K562 (cell line): Measurements from ENCODE around the gene MEX3D. TPM values are rescaled to one million over a fixed set of nuclear protein-coding genes. Genes with fewer than 3 reads are reported as not detected.

Experiments used
- ARNT ChIP-seq, 2 experiments: fragments of 450-650 bp; IDR thresholded peaks; 2 replicates each; pipeline ENCODE4 v1.6.1; 2016; ENCODE audit warnings: mild to moderate bottlenecking in 1 of 2
- ASH1L ChIP-seq: fragments of 450-650 bp; IDR thresholded peaks from 2 replicates; pipeline ENCODE4 v1.6.1; 2018; ENCODE audit warnings: borderline replicate concordance, mild to moderate bottlenecking, low read depth; ENCODE audit not compliant: partially characterized antibody
- BMI1 ChIP-seq: fragments of 150-350 bp; IDR thresholded peaks from 2 replicates; pipeline ENCODE4 v1.6.1; 2014; ENCODE audit warnings: low read length
- CHCHD3 ChIP-seq: fragments of 250-450 bp; sonication (Bioruptor Pico); IDR thresholded peaks from 2 replicates; pipeline ENCODE4 v2.1.2; 2022; ENCODE audit warnings: mild to moderate bottlenecking
- CXXC5 ChIP-seq: fragments of 250-450 bp; sonication (Bioruptor Pico); IDR thresholded peaks from 2 replicates; pipeline ENCODE4 v1.8.0; 2022; ENCODE audit warnings: inconsistent platforms, mild to moderate bottlenecking, moderate library complexity
- ETS1 ChIP-seq: conservative IDR thresholded peaks from 2 replicates; pipeline ENCODE4 v1.6.1; 2011; ENCODE audit warnings: low read depth, mild to moderate bottlenecking, low read length; ENCODE audit not compliant: control insufficient read depth
- SMARCA4 ChIP-seq: fragments of 450-650 bp; IDR thresholded peaks from 2 replicates; pipeline ENCODE4 v1.6.1; 2016
- SOX6 ChIP-seq: fragments of 450-650 bp; IDR thresholded peaks from 2 replicates; pipeline ENCODE4 v1.6.1; 2014; ENCODE audit warnings: mild to moderate bottlenecking
- SP2 ChIP-seq: IDR thresholded peaks from 2 replicates; pipeline ENCODE4 v1.6.1; 2011; ENCODE audit warnings: mild to moderate bottlenecking, low read depth, low read length, moderate library complexity; ENCODE audit not compliant: poor library complexity, severe bottlenecking; ENCODE audit errors: extremely low read depth
- ZBTB17 ChIP-seq: fragments of 450-650 bp; formaldehyde crosslinking; IDR thresholded peaks from 2 replicates; pipeline ENCODE4 v1.4.0; 2020; ENCODE audit warnings: mild to moderate bottlenecking
- ZBTB34 ChIP-seq: fragments of 250-450 bp; sonication (Bioruptor Pico); IDR thresholded peaks from 2 replicates; pipeline ENCODE4 v1.8.0; 2021; ENCODE audit warnings: mild to moderate bottlenecking, moderate library complexity
- ZFP30 ChIP-seq: fragments of 250-450 bp; sonication (Bioruptor Pico); IDR thresholded peaks from 2 replicates; pipeline ENCODE4 v1.8.0; 2022; ENCODE audit warnings: moderate library complexity, mild to moderate bottlenecking, inconsistent platforms, borderline replicate concordance
- ZKSCAN1 ChIP-seq: fragments of 150-350 bp; IDR thresholded peaks from 2 replicates; pipeline ENCODE4 v1.6.1; 2016; ENCODE audit warnings: low read depth, low read length
- ZNF263 ChIP-seq: sonication (generic); formaldehyde crosslinking; IDR thresholded peaks from 2 replicates; pipeline ENCODE4 v1.8.0; 2022; ENCODE audit warnings: mild to moderate bottlenecking, missing genetic modification reagents, borderline replicate concordance
- ZNF277 ChIP-seq: fragments of 250-450 bp; sonication (Bioruptor Pico); IDR thresholded peaks from 2 replicates; pipeline ENCODE4 v1.8.0; 2022; ENCODE audit warnings: inconsistent platforms, mild to moderate bottlenecking, moderate library complexity, borderline replicate concordance
- ZNF668 ChIP-seq: fragments of 250-450 bp; sonication (Bioruptor Pico); IDR thresholded peaks from 2 replicates; pipeline ENCODE4 v1.8.0; 2022; ENCODE audit warnings: mild to moderate bottlenecking, inconsistent platforms
- ZNF740 ChIP-seq, 3 experiments: fragments of 200-800 bp in 1 of 3; sonication (Bioruptor generic) in 1 of 3; sonication (generic) in 1 of 3; formaldehyde crosslinking in 1 of 3; IDR thresholded peaks; 2 replicates each; pipeline versions ENCODE4 v1.6.1 to v1.8.0; 2016 to 2022; ENCODE audit warnings: mild to moderate bottlenecking in 2 of 3, missing compliant biosample characterization in 2 of 3, missing genetic modification characterization in 2 of 3, missing genetic modification reagents in 1 of 3
- ZNF780A ChIP-seq: fragments of 250-450 bp; sonication (Bioruptor Pico); IDR thresholded peaks from 2 replicates; pipeline ENCODE4 v1.5.0; 2021; ENCODE audit warnings: mild to moderate bottlenecking
- ZSCAN32 ChIP-seq: fragments of 450-650 bp; formaldehyde crosslinking; IDR thresholded peaks from 2 replicates; pipeline ENCODE4 v1.4.0; 2020; ENCODE audit warnings: mild to moderate bottlenecking, moderate library complexity
- polyA plus RNA-seq, 8 experiments: library from polyadenylated mRNA; depleted of rRNA in 4 of 8; stranded (reverse) in 5 of 8; unstranded in 3 of 8; fragments of >200 nt; fragmentation: Nextera tagmentation in 2 of 8; fragmentation: Illumina TruSeq in 1 of 8; extraction: Ambion mirVana in 2 of 8; extraction: Trizol in 1 of 8; gene quantifications; 2 replicates each; pipeline versions ENCODE4 v1.2.1 to v1.2.3, GENCODE V29; 2011 to 2014; ENCODE audit warnings: inconsistent platforms in 1 of 8, missing spikeins in 1 of 8
- total RNA-seq, 7 experiments: library from RNA; depleted of rRNA in 6 of 7; stranded (reverse); fragments of >200 nt in 6 of 7; fragmentation: Illumina TruSeq in 2 of 7; extraction: Trizol in 2 of 7; gene quantifications; 2 replicates each; pipeline versions ENCODE4 v1.2.1 to v1.2.3, GENCODE V29; 2011 to 2021; ENCODE audit warnings: low replicate concordance in 1 of 7

Gene MEX3D
- total and polyA plus RNA-seq, 9 of the 15 experiments (the other 6 are each of a cell fraction or from before 2014, with no cell fraction given): 1.7 to 39.3 (median 5.7) TPM

- peak; percentile 36; the same call in 1 of the 2 replicates for TF ChIP-seq ZNF740 (CRISPR knock-in tag; IDR thresholded peaks at IDR 0.05)
- TF ChIP-seq ZNF740 (tag; IDR thresholded peaks at IDR 0.05): no peak
- TF ChIP-seq ZBTB17 (CRISPR knock-in tag): no peak
- no peak for TF ChIP-seq CHCHD3
- no peak for TF ChIP-seq ZNF668 (CRISPR knock-in tag)
- TF ChIP-seq ZFP30: no peak
- no peak for TF ChIP-seq ARNT (IDR thresholded peaks at IDR 0.05)
- no peak for TF ChIP-seq ZNF277 (CRISPR knock-in tag)
- TF ChIP-seq SP2: peak; percentile 88
- peak; percentile 96 for TF ChIP-seq ASH1L
- TF ChIP-seq SMARCA4: no peak
- TF ChIP-seq ZBTB34 (CRISPR knock-in tag): no peak
- TF ChIP-seq ZNF780A (CRISPR knock-in tag): no peak
- TF ChIP-seq CXXC5 (CRISPR knock-in tag): peak; percentile 86
- no peak for TF ChIP-seq ZKSCAN1
- no peak for TF ChIP-seq BMI1
- 0 out of 2 replicates have a peak, but pooled peaks have one; percentile 13 for TF ChIP-seq SOX6
- TF ChIP-seq ETS1: 0 out of 2 replicates have a peak, but pooled peaks have one; percentile 24
- peak; percentile 94 for TF ChIP-seq ZNF263 (CRISPR knock-in tag)
- TF ChIP-seq ZSCAN32 (CRISPR knock-in tag): no peak
These were observed 60.2 kb downstream of the MEX3D start (continued) for GRCh38 chr19:1507763-1508506.
